Spinal cord (tissue), 10 donors: ENCODE data around the gene SUMF1. TPM values are rescaled to one million over a fixed set of nuclear protein-coding genes. Genes with fewer than 3 reads are reported as not detected.

Experiments
- DNase-seq, 6 donors: peaks; one replicate each; pipeline versions ENCODE4 v3.0.0 to v3.0.0-alpha.2; 2013 to 2015; ENCODE audit warnings: low spot score in 6 of 6, low read depth in 4 of 6
- H3K27ac ChIP-seq: one replicate; pipeline ENCODE4 v1.5.1; 2013; ENCODE audit warnings: low read depth, low read length, control low read depth
- H3K27me3 ChIP-seq: one replicate; pipeline ENCODE4 v1.6.1; 2013; ENCODE audit warnings: low read length; ENCODE audit not compliant: control insufficient read depth, insufficient read depth
- H3K36me3 ChIP-seq: one replicate; pipeline ENCODE4 v1.6.1; 2013; ENCODE audit warnings: low read length; ENCODE audit not compliant: control insufficient read depth, insufficient read depth
- H3K4me1 ChIP-seq: one replicate; pipeline ENCODE4 v1.6.1; 2013; ENCODE audit warnings: low read length; ENCODE audit not compliant: control insufficient read depth, insufficient read depth
- H3K4me3 ChIP-seq: one replicate; pipeline ENCODE4 v1.5.1; 2013; ENCODE audit warnings: low read depth, low read length, control low read depth
- H3K9me3 ChIP-seq: one replicate; pipeline ENCODE4 v1.6.1; 2013; ENCODE audit warnings: low read length; ENCODE audit not compliant: control insufficient read depth, insufficient read depth
- WGBS: methylation state at CpG from one replicate; pipeline ENCODE4 v1.1.5; 2013; ENCODE audit warnings: missing lambda C conversion rate; ENCODE audit not compliant: insufficient coverage; 5-methylcytosine and 5-hydroxymethylcytosine counted together
- polyA plus RNA-seq, 2 donors: library from polyadenylated mRNA; unstranded; fragments of 120-200 nt; gene quantifications; one replicate each; pipeline ENCODE4 v1.2.1, GENCODE V29; 2013; ENCODE audit not compliant: insufficient read length in 2 of 2
- total RNA-seq, 2 donors: library from RNA; depleted of rRNA in 1 of 2; stranded (reverse); fragments of 120-200 nt in 1 of 2; fragments of >200 nt in 1 of 2; gene quantifications; one replicate each; pipeline versions ENCODE4 v1.2.3 to v1.2.4, GENCODE V29; 2013 to 2014
- donor health status: healthy.

SUMF1 gene
- total and polyA plus RNA-seq, 4 donors = 13.2 to 39.5 (median 23.8) TPM

DNA sequence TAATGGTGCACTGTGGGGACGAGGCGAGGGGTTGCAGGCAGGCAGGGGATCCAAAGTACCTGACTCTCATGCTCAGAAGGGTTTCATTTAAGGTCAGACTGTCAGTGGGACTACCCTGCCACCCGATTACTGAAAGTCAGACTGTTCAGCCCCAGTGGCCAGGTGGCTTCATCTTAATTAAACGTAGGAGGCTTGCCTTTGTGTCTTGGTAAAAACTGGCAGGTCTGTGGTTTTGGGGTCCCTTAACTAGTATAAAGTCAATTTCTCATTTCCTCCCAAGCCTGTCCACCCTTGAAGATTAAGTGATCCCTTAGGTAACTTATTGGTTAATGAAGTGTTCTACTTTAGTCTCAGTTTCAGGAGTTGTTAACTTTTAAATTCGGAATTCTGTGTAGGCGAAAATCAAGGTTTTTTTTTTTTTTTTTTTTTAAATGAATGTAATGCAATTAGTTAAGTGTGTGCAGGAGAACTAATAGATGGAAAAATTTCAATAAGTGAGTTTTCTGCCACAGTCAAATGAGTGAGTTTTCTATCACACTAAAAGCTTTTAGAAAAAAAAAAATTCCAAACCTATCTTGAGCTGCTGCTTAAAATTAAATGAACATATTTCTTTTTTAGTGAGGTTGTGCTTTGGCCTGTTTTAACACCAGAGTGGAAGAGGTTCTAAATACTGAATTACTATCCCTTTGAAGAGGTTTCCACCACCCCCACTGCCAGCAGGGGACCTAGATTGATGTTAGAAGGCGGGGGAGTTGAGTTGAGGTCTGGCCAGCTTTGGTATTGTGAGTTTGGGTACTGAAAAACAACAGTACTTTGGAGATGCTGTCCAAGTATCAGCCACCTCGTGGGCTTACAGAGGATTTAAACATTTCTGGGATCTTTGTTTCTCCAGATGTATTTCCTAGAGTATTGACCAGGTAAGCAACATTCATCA, 41.2 kb upstream of the SUMF1 start:
- no peaks in the 10 kb centered on the region for H3K9me3 ChIP-seq
- no peak overlapping the region for H3K27ac ChIP-seq
- peaks cover 9% of the 10 kb centered on the region for H3K4me1 ChIP-seq
- WGBS = 43% methylated on average over 4 of the region's 8 CpGs
- no peaks in the 10 kb centered on the region for H3K36me3 ChIP-seq
- peak in 2 of 6 donors; percentile 45 to 49 for DNase-seq
- no peaks in the 10 kb centered on the region for H3K27me3 ChIP-seq
- H3K4me3 ChIP-seq = no peak overlapping the region

DNA sequence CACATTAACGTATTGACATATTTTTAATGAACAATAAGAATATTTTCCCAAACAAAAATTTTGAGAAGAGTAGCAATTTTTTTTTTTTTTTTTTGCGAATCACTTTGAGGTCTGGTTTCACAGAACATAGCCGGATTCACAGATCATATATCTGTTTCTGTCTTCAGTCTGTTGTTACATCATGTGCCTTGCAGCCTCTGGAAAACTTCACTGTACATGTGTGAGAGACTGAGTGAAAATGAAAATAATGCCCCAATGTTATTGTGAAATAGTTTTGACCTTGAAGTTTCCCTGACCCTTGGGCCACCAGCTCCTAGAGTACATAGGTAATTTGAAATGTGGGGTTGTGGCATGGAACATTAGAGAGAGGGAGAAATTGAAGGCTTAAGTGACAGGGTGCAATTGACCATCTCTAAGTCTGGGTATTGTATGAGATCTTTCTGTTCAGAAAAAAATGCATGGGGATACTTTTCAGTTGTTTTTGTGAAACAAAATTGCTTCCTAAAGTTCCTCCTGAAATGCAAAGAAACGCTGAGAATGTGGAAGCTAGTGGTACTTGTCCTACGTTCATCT, 40.0 kb upstream of the SUMF1 start:
- Histone ChIP-seq H3K4me1 (peaks cover 9% of the 10 kb centered on the region), H3K4me3 (no peak overlapping the region), H3K27me3 (no peaks in the 10 kb centered on the region), H3K9me3 (no peaks in the 10 kb centered on the region), H3K36me3 (no peaks in the 10 kb centered on the region), H3K27ac (no peak overlapping the region)
- no CpG with 5 or more reads among the region's 5 CpGs for WGBS
- DNase-seq = no peak

DNA sequence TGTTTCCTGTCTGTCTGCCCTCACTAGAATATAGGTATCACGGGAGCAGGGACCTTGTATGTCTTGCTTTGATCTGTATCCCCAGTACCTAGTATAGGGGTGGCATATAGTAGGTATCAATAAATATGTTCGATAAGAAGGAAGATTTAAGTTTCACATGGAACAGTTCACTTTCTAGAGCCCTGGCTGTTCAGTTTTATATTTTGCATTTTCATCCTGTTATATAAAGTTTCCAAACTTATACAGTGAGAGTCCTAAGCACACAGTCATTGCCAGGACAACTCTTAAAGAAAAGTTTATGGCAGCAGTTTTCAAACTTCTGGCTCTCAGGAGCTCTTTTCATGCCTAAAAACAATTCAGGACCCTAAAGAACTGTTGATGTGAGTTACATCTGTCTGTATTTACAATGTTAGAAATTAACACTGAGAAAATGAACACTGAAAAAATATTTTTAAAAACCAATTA, 39.5 kb upstream of the SUMF1 start:
- no peak overlapping the region for H3K27ac ChIP-seq
- H3K9me3 ChIP-seq = no peaks in the 10 kb centered on the region
- no peaks in the 10 kb centered on the region for H3K27me3 ChIP-seq
- WGBS = no CpG with 5 or more reads among the region's 2 CpGs
- H3K4me1 ChIP-seq = peaks cover 9% of the 10 kb centered on the region
- DNase-seq = no peak
- H3K36me3 ChIP-seq = no peaks in the 10 kb centered on the region
- H3K4me3 ChIP-seq = no peak overlapping the region

DNA sequence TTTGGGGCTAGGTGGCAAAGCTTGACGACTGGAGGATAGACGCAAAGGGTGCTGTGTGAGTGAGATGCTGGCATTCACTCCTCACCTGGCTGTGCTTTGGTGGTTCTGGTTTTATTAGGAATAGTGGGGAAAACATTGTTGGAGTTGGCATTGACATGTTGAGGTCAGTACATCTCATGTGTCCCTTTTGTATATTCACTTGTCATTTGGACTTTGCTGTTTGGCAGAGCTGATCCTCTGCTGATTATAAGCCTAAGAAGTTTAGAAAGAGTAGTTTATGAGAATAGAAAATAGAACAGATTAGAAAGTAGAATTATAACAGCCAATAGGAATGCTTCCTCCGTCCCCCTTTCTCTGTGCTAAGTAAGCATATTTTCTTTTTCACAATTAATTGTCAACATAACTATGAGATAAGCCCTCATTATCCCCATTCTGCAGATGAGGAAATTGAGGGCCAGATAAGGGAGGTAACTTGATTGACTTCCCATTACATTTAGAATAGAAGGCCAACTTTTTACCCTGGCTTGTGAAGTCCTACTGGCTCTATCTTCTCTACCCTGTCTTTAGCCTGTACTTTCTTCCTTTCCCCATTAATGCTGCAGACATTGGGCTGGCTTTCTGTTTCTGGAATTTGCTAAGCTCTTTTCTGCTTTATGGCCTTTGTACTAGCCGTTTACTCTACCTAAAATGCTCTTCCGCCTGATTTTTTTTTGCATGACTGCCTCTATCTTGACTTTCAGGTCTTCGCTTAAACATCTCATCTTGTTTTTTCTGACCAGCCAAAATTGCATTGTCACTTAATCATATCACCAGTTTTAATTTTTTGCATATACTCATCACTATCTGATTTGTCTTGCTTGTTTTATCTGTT, 38.9 kb upstream of the SUMF1 start:
- no peaks in the 10 kb centered on the region for H3K36me3 ChIP-seq
- no peak for DNase-seq
- H3K4me1 ChIP-seq = peaks cover 9% of the 10 kb centered on the region
- H3K9me3 ChIP-seq = no peaks in the 10 kb centered on the region
- no peaks in the 10 kb centered on the region for H3K27me3 ChIP-seq
- no peak overlapping the region for H3K4me3 ChIP-seq
- no peak overlapping the region for H3K27ac ChIP-seq
- WGBS = 90% methylated on average over 5 of the region's 6 CpGs

DNA sequence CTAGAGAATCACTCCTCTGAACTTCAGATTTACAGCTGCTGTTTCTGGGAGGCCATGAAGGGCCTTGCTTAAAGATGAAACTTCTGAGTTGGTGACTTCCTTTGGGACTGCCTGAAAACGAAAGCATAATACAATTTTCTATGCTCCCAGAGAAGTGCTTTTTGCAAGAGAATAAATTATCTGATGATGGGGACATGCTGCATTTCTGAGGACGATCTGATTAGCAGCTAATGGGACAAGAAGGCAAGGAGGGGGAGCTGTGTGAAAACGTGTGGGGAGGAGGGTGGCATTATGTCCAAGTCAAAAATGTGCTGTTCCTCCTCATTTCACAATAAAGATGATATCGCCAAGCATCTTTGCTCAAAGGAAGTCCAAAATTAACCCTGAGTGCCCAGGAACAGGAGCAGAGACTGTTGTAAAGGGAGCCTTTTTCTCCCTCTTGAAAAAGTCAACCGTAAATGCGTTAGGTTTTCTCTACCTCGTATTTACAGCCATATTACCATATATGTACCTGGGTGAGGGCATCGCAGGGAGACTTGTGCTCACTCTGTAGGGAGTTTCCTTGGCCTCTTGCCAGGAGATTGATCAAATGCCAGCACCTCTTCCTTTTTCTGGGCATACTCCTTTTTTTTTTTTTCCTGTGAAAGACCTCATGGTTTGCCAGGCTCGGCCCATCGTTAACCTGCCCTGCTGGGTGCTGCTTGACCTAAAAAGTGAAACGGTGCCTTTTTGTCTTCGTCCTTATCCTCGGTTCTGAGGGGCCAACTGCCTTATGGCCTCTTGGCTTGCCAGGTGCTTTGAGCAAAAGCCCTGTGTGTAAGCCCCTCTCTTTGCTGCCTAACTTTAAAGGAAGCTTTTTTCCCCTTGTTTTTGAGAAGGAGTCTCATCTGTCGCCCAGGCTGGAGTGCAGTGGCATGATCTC, 37.5 kb upstream of the SUMF1 start:
- no peak overlapping the region for H3K27ac ChIP-seq

DNA sequence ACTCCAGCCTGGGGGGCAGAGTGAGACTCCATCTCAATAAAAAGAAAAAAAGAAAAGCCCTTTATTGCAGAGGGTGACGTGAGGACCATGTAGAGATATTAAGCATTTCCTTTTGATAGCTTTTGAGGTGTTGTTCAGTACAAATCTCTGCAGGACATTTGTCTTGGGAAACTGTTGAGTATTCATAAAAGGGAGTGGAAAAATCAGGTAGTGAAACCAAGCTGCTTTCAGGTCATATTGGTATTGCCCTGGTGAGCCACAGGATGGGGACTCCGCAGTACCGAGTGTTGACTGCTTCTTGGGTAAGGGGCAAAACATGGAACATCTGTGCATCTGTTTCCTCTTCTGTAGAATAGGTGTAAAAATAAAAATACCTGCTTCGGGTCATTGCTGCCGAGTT, 36.0 kb upstream of the SUMF1 start:
- WGBS = 83% methylated on average over 3 of the region's 5 CpGs
- no peak overlapping the region for H3K27ac ChIP-seq

More for the DNA sequence above, 37.5 kb upstream of the SUMF1 start:
- no peaks in the 10 kb centered on the region for H3K9me3 ChIP-seq
- peak in 1 of 6 donors; percentile 34 for DNase-seq
- H3K4me1 ChIP-seq = peaks cover 9% of the 10 kb centered on the region
- no peak overlapping the region for H3K4me3 ChIP-seq
- no peaks in the 10 kb centered on the region for H3K36me3 ChIP-seq
- no peaks in the 10 kb centered on the region for H3K27me3 ChIP-seq
- WGBS = 32% methylated on average over 7 of the region's 14 CpGs

DNA sequence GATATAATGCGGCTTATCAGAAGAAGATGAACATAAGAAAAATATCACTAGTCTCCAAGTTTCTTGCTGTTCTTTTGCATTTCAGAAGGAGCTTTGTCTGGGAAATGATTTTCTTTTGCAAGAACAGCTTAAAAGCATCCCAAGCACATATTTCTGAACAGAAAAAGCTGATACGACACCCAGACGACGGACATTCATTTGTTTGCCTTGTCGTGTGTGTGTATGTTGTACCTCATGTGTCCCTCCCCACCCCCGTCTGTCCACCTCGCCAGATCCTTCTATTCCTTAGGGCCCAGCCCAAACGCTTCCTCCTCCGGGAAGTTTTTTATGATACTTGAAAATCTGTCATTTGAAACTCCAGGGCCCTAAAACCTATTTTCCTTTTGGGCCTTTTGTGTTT, 34.9 kb upstream of the SUMF1 start:
- no peaks in the 10 kb centered on the region for H3K27me3 ChIP-seq
- no CpG with 5 or more reads among the region's 9 CpGs for WGBS
- H3K27ac ChIP-seq = no peak overlapping the region
- H3K4me1 ChIP-seq = peaks cover 6% of the 10 kb centered on the region
- no peak for DNase-seq
- no peaks in the 10 kb centered on the region for H3K36me3 ChIP-seq
- H3K4me3 ChIP-seq = no peak overlapping the region
- H3K9me3 ChIP-seq = no peaks in the 10 kb centered on the region

More for the DNA sequence above, 36.0 kb upstream of the SUMF1 start:
- no peaks in the 10 kb centered on the region for H3K27me3 ChIP-seq
- no peaks in the 10 kb centered on the region for H3K36me3 ChIP-seq
- H3K4me3 ChIP-seq = no peak overlapping the region
- H3K9me3 ChIP-seq = no peaks in the 10 kb centered on the region
- no peak for DNase-seq
- peaks cover 9% of the 10 kb centered on the region for H3K4me1 ChIP-seq

DNA sequence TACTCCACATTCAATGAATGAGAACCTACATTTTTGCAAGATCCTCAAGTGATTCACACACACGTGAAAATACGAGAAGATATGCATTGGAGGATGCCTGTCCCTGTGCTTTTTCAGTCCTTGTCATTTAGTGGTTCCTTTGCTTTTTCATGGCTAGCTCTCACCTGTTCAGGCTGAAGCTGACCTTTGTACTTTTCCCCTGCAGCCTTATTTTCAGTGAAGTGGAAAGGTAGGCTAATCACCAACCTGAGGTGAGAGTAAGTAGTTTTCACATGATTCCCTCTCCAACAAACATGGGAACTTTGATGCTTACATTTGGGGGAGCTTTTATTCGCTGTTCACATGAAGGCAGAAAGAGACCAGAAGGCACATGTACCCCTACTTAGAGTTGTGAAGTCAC, 34.4 kb upstream of the SUMF1 start:
- WGBS = 100% methylated on average over 3 of the region's 3 CpGs
- Histone ChIP-seq H3K4me3 (no peak overlapping the region), H3K27ac (no peak overlapping the region), H3K36me3 (no peaks in the 10 kb centered on the region), H3K9me3 (no peaks in the 10 kb centered on the region), H3K27me3 (no peaks in the 10 kb centered on the region), H3K4me1 (peaks cover 6% of the 10 kb centered on the region)
- DNase-seq = no peak
